Gastrocnemius medialis (tissue), 4 donors: ENCODE measurements around the gene DUT.

Experiments used
- POLR2A ChIP-seq, 2 donors: fragments of 450-650 bp; IDR thresholded peaks; one replicate each; pipeline ENCODE4 v1.6.1; 2017; ENCODE audit warnings: antibody characterized with exemption in 2 of 2, mild to moderate bottlenecking in 2 of 2, moderate library complexity in 2 of 2
- TF ChIP-seq, protein P1 (sequence below), 5 experiments: fragments of 450-650 bp in 3 of 5; fragments of 200-600 bp in 2 of 5; sonication (generic) in 2 of 5; IDR thresholded peaks in 4 of 5; conservative IDR thresholded peaks in 1 of 5; 1 replicate in 4 of 5; 2 replicates in 1 of 5; pipeline ENCODE4 v1.5.1; 2016 to 2019; ENCODE audit warnings: antibody characterized with exemption in 5 of 5, mild to moderate bottlenecking in 3 of 5, moderate library complexity in 3 of 5

DNA sequence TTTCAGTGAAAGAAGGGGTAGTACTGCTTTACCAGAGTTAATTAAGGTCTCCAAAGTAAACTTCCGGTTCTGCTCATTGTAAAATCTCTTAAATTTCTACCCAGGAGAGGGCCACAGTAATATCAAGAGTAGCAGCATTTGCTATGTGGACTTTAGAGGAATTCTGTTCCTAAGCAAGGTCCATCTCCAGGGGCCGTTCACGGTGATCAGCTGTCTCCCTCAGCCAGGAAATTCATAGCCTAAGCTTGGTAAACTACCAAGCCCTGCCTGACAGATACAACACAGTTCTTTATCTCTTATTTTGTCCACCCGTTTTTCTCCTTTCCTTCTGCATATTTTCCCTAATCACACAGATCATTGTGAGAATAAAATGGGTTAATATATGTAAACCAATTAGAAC is 2.3 kb downstream of the DUT start:
- TF ChIP-seq, protein P1, sequence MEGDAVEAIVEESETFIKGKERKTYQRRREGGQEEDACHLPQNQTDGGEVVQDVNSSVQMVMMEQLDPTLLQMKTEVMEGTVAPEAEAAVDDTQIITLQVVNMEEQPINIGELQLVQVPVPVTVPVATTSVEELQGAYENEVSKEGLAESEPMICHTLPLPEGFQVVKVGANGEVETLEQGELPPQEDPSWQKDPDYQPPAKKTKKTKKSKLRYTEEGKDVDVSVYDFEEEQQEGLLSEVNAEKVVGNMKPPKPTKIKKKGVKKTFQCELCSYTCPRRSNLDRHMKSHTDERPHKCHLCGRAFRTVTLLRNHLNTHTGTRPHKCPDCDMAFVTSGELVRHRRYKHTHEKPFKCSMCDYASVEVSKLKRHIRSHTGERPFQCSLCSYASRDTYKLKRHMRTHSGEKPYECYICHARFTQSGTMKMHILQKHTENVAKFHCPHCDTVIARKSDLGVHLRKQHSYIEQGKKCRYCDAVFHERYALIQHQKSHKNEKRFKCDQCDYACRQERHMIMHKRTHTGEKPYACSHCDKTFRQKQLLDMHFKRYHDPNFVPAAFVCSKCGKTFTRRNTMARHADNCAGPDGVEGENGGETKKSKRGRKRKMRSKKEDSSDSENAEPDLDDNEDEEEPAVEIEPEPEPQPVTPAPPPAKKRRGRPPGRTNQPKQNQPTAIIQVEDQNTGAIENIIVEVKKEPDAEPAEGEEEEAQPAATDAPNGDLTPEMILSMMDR (IDR thresholded peaks at IDR 0.05 in 4 of 5, conservative IDR thresholded peaks at IDR 0.05 in 1 of 5), result no peak
- TF ChIP-seq POLR2A (IDR thresholded peaks at IDR 0.05), result no peak
